Measurements from ENCODE around the gene MYNN.

Gene MYNN

DNA sequence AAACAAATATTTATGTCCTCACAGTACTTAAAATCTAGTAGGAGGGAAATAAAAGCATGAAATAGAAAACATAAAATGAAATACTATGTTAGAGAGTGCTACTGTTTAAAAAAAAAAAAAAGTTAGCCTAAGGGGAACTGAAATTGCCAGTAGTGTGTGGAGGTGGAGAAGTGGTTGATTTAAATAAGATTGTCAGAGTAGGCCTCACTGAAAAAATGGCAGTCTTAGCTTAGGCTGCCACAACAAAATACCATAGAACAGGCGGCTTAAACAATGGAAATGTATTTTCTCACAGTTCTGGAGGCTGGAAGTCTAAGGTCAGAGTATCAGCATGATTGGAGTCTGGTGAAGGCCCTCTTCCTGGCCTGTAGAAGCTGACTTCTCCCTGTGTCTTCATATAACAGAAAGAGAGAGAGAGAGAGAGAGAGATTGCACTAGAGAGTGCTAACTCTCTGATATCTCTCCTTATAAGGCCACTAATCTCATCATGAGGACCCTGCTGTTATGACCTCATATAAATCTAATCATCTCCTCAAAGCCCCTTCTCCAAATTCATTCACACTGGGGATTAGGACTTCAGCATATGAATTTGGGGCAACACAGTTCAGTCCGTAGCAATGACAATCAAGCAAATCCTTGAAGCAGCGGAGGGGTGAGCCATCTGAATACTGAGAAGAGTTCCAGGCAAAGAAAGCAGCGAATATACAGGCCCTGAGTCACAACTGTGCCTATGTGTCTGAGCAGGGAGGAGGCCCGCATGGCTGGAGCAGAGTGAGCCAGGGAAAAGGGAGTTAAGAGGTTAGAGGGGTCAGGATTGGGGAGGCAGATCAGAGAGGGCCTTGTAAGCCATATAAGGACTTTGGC lies 63.1 kb downstream of the MYNN start:
- peak overlapping the region; percentile 59 for H2AFZ ChIP-seq (ENCODE audit: low read length)
- no peak overlapping the region for H2BK5ac ChIP-seq (ENCODE audit: low read length)
- no peak overlapping the region for H3K4me2 ChIP-seq (ENCODE audit: insufficient read depth, low read length, poor library complexity, severe bottlenecking)
- H3K4me1 ChIP-seq (ENCODE audit: control insufficient read depth in 2 of 2, insufficient read depth in 1 of 2, low read depth in 1 of 2, low read length in 2 of 2) = peaks cover 3 to 6% of the 10 kb centered on the region in 2 donors
- no peak overlapping the region for H3K14ac ChIP-seq (ENCODE audit: low read length)
- H2BK120ac ChIP-seq (ENCODE audit: low read depth, low read length) = no peak overlapping the region
- no peak overlapping the region for H3K27ac ChIP-seq (replicated peaks; ENCODE audit: low read length)
- no peaks in the 10 kb centered on the region for H3K9me3 ChIP-seq (replicated peaks in 1 of 2; ENCODE audit: control insufficient read depth in 2 of 2, insufficient read depth in 1 of 2, low read depth in 1 of 2, low read length in 2 of 2)
- WGBS, 2 donors (ENCODE audit: extremely low coverage in 2 of 2, insufficient read length in 2 of 2, insufficient replicate concordance in 1 of 2) = no CpG with 5 or more reads among the region's 5 CpGs
- H4K91ac ChIP-seq (ENCODE audit: low read depth, low read length, poor library complexity) = no peak overlapping the region
- no peak overlapping the region for H3K9ac ChIP-seq (ENCODE audit: low read depth, low read length, poor library complexity)
- no peak overlapping the region for H2BK15ac ChIP-seq (ENCODE audit: low read length)
- H3K4me3 ChIP-seq (ENCODE audit: low read length in 2 of 2) = no peak overlapping the region
- no peaks in the 10 kb centered on the region for H3K79me1 ChIP-seq (ENCODE audit: low read depth, low read length)
- H3K23ac ChIP-seq (ENCODE audit: low read depth, low read length, poor library complexity) = no peak overlapping the region
- H3K4ac ChIP-seq (ENCODE audit: low read length) = no peak overlapping the region
- no peak overlapping the region for H2BK12ac ChIP-seq (ENCODE audit: low read length)
- H2AK5ac ChIP-seq (ENCODE audit: low read depth, low read length) = no peak overlapping the region
- no peak overlapping the region for H4K8ac ChIP-seq (ENCODE audit: low read depth, low read length)
- H3K18ac ChIP-seq (ENCODE audit: low read length) = no peak overlapping the region
- no peaks in the 10 kb centered on the region for H3K36me3 ChIP-seq (replicated peaks in 1 of 2; ENCODE audit: control insufficient read depth in 2 of 2, insufficient read depth in 2 of 2, low read length in 2 of 2)
- peaks cover 0 to 9% (median 0%) of the 10 kb centered on the region in 3 experiments for H3K27me3 ChIP-seq (ENCODE audit: control insufficient read depth in 3 of 3, insufficient read depth in 3 of 3, low read depth in 1 of 3, low read length in 3 of 3)
- no peak for DNase-seq (ENCODE audit: low spot score)

DNA sequence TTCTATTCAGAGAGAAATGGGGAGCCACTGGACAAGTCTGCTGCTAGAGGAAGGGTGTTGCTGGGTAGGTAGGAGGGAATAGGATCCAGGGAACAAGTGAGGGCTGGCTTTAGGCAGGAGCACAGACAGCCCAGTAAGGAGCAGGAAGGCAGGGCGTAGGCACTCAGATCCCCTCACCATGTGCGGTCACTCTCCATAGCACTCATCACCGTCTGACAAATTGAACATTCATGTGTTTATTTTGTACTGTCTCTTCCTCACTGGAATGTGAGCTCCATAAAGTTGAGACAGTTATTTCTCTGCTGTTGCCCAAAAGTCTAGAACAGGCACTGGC lies 63.7 kb downstream of the MYNN start:
- no peak overlapping the region for H3K27ac ChIP-seq (replicated peaks; ENCODE audit: low read length)

DNA sequence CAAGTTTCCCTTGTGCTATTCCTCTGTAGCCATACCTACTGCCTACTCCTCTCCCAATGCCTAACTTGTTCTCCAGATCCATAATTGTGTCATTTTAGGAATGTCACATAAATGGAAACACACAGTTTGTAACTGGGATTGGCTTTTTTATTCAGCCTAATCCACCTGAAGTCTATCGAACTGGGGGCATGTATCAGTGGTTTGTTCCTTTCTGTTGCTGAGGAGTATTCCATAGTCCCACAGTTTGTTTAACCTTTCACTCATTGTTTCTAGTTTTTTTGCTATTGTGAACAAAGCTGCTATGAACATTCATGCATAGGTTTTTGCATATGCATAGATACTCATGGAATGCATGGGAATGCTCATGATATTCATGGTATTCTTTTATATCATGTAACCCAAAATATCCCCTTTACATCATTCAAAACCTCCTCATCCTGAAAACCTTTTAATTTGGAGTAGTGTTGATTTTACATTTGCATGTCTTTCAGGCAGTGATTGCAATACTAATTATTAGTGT lies 65.4 kb downstream of the MYNN start:
- no peaks in the 10 kb centered on the region for H3K9me3 ChIP-seq (replicated peaks in 1 of 2; ENCODE audit: control insufficient read depth in 2 of 2, insufficient read depth in 1 of 2, low read depth in 1 of 2, low read length in 2 of 2)
- no peak overlapping the region for H3K18ac ChIP-seq (ENCODE audit: low read length)
- H3K27me3 ChIP-seq (ENCODE audit: control insufficient read depth in 3 of 3, insufficient read depth in 3 of 3, low read depth in 1 of 3, low read length in 3 of 3) = peaks cover 0 to 9% (median 0%) of the 10 kb centered on the region in 3 experiments
- no peak overlapping the region for H2BK15ac ChIP-seq (ENCODE audit: low read length)
- H2BK12ac ChIP-seq (ENCODE audit: low read length) = no peak overlapping the region
- no peak for DNase-seq (ENCODE audit: low spot score)
- H2AFZ ChIP-seq (ENCODE audit: low read length) = no peak overlapping the region
- H3K27ac ChIP-seq (replicated peaks; ENCODE audit: low read length) = no peak overlapping the region
- no peak overlapping the region for H2BK120ac ChIP-seq (ENCODE audit: low read depth, low read length)
- no peak overlapping the region for H2BK5ac ChIP-seq (ENCODE audit: low read length)
- H2AK5ac ChIP-seq (ENCODE audit: low read depth, low read length) = no peak overlapping the region
- H3K4ac ChIP-seq (ENCODE audit: low read length) = no peak overlapping the region
- H4K8ac ChIP-seq (ENCODE audit: low read depth, low read length) = no peak overlapping the region
- H3K79me1 ChIP-seq (ENCODE audit: low read depth, low read length) = no peaks in the 10 kb centered on the region
- WGBS, 2 donors (ENCODE audit: extremely low coverage in 2 of 2, insufficient read length in 2 of 2, insufficient replicate concordance in 1 of 2) = no CpG with 5 or more reads among the region's 1 CpG
- H4K91ac ChIP-seq (ENCODE audit: low read depth, low read length, poor library complexity) = no peak overlapping the region
- no peak overlapping the region for H3K9ac ChIP-seq (ENCODE audit: low read depth, low read length, poor library complexity)
- no peak overlapping the region for H3K4me3 ChIP-seq (ENCODE audit: low read length in 2 of 2)
- H3K4me2 ChIP-seq (ENCODE audit: insufficient read depth, low read length, poor library complexity, severe bottlenecking) = no peak overlapping the region
- H3K36me3 ChIP-seq (replicated peaks in 1 of 2; ENCODE audit: control insufficient read depth in 2 of 2, insufficient read depth in 2 of 2, low read length in 2 of 2) = no peaks in the 10 kb centered on the region
- no peak overlapping the region for H3K14ac ChIP-seq (ENCODE audit: low read length)
- peaks cover 3 to 6% of the 10 kb centered on the region in 2 donors for H3K4me1 ChIP-seq (ENCODE audit: control insufficient read depth in 2 of 2, insufficient read depth in 1 of 2, low read depth in 1 of 2, low read length in 2 of 2)
- no peak overlapping the region for H3K23ac ChIP-seq (ENCODE audit: low read depth, low read length, poor library complexity)

More for the DNA sequence above, 63.7 kb downstream of the MYNN start:
- H3K14ac ChIP-seq (ENCODE audit: low read length) = no peak overlapping the region
- no peak overlapping the region for H3K9ac ChIP-seq (ENCODE audit: low read depth, low read length, poor library complexity)
- no peak overlapping the region for H2BK120ac ChIP-seq (ENCODE audit: low read depth, low read length)
- no peak overlapping the region for H3K18ac ChIP-seq (ENCODE audit: low read length)
- H3K4ac ChIP-seq (ENCODE audit: low read length) = no peak overlapping the region
- no peaks in the 10 kb centered on the region for H3K36me3 ChIP-seq (replicated peaks in 1 of 2; ENCODE audit: control insufficient read depth in 2 of 2, insufficient read depth in 2 of 2, low read length in 2 of 2)
- DNase-seq (ENCODE audit: low spot score) = no peak
- H2AK5ac ChIP-seq (ENCODE audit: low read depth, low read length) = no peak overlapping the region
- no peak overlapping the region for H2BK12ac ChIP-seq (ENCODE audit: low read length)
- no CpG with 5 or more reads among the region's 3 CpGs for WGBS, 2 donors (ENCODE audit: extremely low coverage in 2 of 2, insufficient read length in 2 of 2, insufficient replicate concordance in 1 of 2)
- no peak overlapping the region for H3K23ac ChIP-seq (ENCODE audit: low read depth, low read length, poor library complexity)
- no peak overlapping the region for H2BK5ac ChIP-seq (ENCODE audit: low read length)
- H3K79me1 ChIP-seq (ENCODE audit: low read depth, low read length) = no peaks in the 10 kb centered on the region
- H2BK15ac ChIP-seq (ENCODE audit: low read length) = no peak overlapping the region
- no peak overlapping the region for H3K4me2 ChIP-seq (ENCODE audit: insufficient read depth, low read length, poor library complexity, severe bottlenecking)
- no peaks in the 10 kb centered on the region for H3K9me3 ChIP-seq (replicated peaks in 1 of 2; ENCODE audit: control insufficient read depth in 2 of 2, insufficient read depth in 1 of 2, low read depth in 1 of 2, low read length in 2 of 2)
- H3K27me3 ChIP-seq (ENCODE audit: control insufficient read depth in 3 of 3, insufficient read depth in 3 of 3, low read depth in 1 of 3, low read length in 3 of 3) = peaks cover 0 to 9% (median 0%) of the 10 kb centered on the region in 3 experiments
- H3K4me1 ChIP-seq (ENCODE audit: control insufficient read depth in 2 of 2, insufficient read depth in 1 of 2, low read depth in 1 of 2, low read length in 2 of 2) = peaks cover 3 to 6% of the 10 kb centered on the region in 2 donors
- no peak overlapping the region for H4K8ac ChIP-seq (ENCODE audit: low read depth, low read length)
- H2AFZ ChIP-seq (ENCODE audit: low read length) = peak overlapping the region; percentile 59
- H3K4me3 ChIP-seq (ENCODE audit: low read length in 2 of 2) = no peak overlapping the region
- no peak overlapping the region for H4K91ac ChIP-seq (ENCODE audit: low read depth, low read length, poor library complexity)

All from neuronal stem cell (in vitro differentiated cells).